Measurements from ENCODE around the gene MBNL2. TPM values are rescaled to one million over a fixed set of nuclear protein-coding genes. Genes with fewer than 3 reads are reported as not detected.
A peak's percentile ranks its signal among the peaks of the same experiment; 100 is the strongest.

Gene MBNL2
- total RNA-seq, 3 donors from 2014 or later (not counting 1 experiment from before 2014, with no cell fraction given) = 30.9 to 38.3 (median 33.1) TPM

GRCh38 chr13:97237388-97237787 lies 15.3 kb downstream of the MBNL2 start:
- H3K27ac ChIP-seq (ENCODE audit: low read length) = no peak overlapping the region
- H3K4me3 Mint-ChIP-seq = no peak overlapping the region
- WGBS (ENCODE audit: insufficient coverage) = 100% methylated on average over 1 of the region's 1 CpG
- no peaks in the 10 kb centered on the region for H3K27me3 Mint-ChIP-seq (ENCODE audit: low read depth in 2 of 2)
- intact Hi-C loops (cut with micrococcal nuclease) = loop anchor here (5.0 kb wide), 1 partner anchor 125 kb away; no protein-coding TSS in a partner anchor
- no peaks in the 10 kb centered on the region for H3K36me3 ChIP-seq (ENCODE audit: control insufficient read depth, insufficient read depth, low read length)
- H3K9me3 ChIP-seq (ENCODE audit: control insufficient read depth, insufficient read depth, low read length) = no peaks in the 10 kb centered on the region
- H3K4me1 Mint-ChIP-seq = peaks cover 74 to 86% of the 10 kb centered on the region in 2 donors
- H3K4me3 ChIP-seq (ENCODE audit: low read length) = no peak overlapping the region
- peaks cover 15% of the 10 kb centered on the region for H3K4me1 ChIP-seq (ENCODE audit: control insufficient read depth, insufficient read depth, low read length)
- H3K36me3 Mint-ChIP-seq = no peaks in the 10 kb centered on the region
- peak overlapping the region in 1 of 2 donors; percentile 77 for H3K27ac Mint-ChIP-seq
- no peaks in the 10 kb centered on the region for H3K27me3 ChIP-seq (ENCODE audit: control insufficient read depth, insufficient read depth, low read length)
- no peak for DNase-seq
- H3K9me3 Mint-ChIP-seq = no peaks in the 10 kb centered on the region
- ATAC-seq = no peak
- TF ChIP-seq, protein P1, sequence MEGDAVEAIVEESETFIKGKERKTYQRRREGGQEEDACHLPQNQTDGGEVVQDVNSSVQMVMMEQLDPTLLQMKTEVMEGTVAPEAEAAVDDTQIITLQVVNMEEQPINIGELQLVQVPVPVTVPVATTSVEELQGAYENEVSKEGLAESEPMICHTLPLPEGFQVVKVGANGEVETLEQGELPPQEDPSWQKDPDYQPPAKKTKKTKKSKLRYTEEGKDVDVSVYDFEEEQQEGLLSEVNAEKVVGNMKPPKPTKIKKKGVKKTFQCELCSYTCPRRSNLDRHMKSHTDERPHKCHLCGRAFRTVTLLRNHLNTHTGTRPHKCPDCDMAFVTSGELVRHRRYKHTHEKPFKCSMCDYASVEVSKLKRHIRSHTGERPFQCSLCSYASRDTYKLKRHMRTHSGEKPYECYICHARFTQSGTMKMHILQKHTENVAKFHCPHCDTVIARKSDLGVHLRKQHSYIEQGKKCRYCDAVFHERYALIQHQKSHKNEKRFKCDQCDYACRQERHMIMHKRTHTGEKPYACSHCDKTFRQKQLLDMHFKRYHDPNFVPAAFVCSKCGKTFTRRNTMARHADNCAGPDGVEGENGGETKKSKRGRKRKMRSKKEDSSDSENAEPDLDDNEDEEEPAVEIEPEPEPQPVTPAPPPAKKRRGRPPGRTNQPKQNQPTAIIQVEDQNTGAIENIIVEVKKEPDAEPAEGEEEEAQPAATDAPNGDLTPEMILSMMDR (IDR thresholded peaks at IDR 0.05) = no peak

DNA sequence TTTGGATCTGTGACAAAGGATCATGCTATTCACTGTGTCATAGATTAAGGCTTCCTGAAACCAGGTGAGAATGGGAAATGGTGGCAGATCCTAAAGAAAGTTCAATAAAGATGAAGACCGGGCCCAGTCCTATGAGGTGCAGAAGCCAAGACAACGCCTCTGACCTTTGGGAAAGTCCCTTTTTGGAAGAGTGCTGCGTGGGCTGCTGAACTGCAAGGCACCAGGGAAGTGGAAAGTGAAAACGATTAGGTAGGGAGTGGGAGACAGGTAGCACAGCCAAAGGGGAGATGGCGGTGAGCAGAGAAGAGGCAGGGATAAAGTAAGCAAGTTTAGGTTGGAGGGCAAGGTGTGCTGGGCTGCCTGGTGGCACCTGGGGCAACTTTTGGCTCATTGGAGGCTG lies 16.3 kb downstream of the MBNL2 start:
- H3K4me3 ChIP-seq (ENCODE audit: low read length) = no peak overlapping the region
- 70% methylated on average over 5 of the region's 5 CpGs for WGBS (ENCODE audit: insufficient coverage)
- H3K36me3 Mint-ChIP-seq = no peaks in the 10 kb centered on the region
- intact Hi-C loops (cut with micrococcal nuclease) = loop anchor here (5.0 kb wide), 1 partner anchor 124 kb away; no protein-coding TSS in a partner anchor
- peak overlapping the region; percentile 53 for H3K4me3 Mint-ChIP-seq
- H3K9me3 ChIP-seq (ENCODE audit: control insufficient read depth, insufficient read depth, low read length) = no peaks in the 10 kb centered on the region
- H3K9me3 Mint-ChIP-seq = no peaks in the 10 kb centered on the region
- H3K4me1 ChIP-seq (ENCODE audit: control insufficient read depth, insufficient read depth, low read length) = peaks cover 15% of the 10 kb centered on the region
- no peaks in the 10 kb centered on the region for H3K27me3 Mint-ChIP-seq (ENCODE audit: low read depth in 2 of 2)
- TF ChIP-seq, protein P1 (IDR thresholded peaks at IDR 0.05) = no peak
- DNase-seq (peak in 1 of 2 donors; percentile 46), ATAC-seq (peak; percentile 36 to 61 (median 52))
- peak overlapping the region; percentile 45 to 77 for H3K27ac Mint-ChIP-seq
- H3K27ac ChIP-seq (ENCODE audit: low read length) = no peak overlapping the region
- H3K4me1 Mint-ChIP-seq = peaks cover 78 to 84% of the 10 kb centered on the region in 2 donors
- H3K36me3 ChIP-seq (ENCODE audit: control insufficient read depth, insufficient read depth, low read length) = no peaks in the 10 kb centered on the region
- no peaks in the 10 kb centered on the region for H3K27me3 ChIP-seq (ENCODE audit: control insufficient read depth, insufficient read depth, low read length)

DNA sequence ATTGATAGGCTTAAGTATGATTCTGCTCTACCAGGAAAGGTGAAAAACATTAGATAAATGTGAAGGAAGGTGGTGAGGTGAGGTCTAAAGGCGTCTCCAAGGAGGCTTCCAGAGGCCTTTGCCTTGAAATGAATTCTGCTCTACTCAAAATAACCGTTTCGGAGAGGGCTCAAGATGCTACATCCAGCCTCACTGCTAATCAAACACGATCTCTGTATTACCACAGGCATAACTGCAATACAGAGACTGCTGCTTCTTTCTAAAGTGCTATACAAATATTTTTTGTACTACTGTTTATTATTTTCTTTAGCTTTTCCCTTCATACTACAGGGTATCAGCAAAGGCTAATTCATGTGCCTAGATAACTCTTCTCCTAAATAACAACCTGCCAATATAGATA lies 16.8 kb downstream of the MBNL2 start:
- H3K36me3 ChIP-seq (ENCODE audit: control insufficient read depth, insufficient read depth, low read length) = no peaks in the 10 kb centered on the region
- ATAC-seq (peak; percentile 63 to 88 (median 84)), DNase-seq (peak in 1 of 2 donors; percentile 37)
- TF ChIP-seq, protein P1 (IDR thresholded peaks at IDR 0.05) = no peak
- no peaks in the 10 kb centered on the region for H3K36me3 Mint-ChIP-seq
- H3K4me3 Mint-ChIP-seq = peak overlapping the region; percentile 53
- H3K4me1 ChIP-seq (ENCODE audit: control insufficient read depth, insufficient read depth, low read length) = peaks cover 15% of the 10 kb centered on the region
- no peaks in the 10 kb centered on the region for H3K9me3 Mint-ChIP-seq
- H3K27me3 Mint-ChIP-seq (ENCODE audit: low read depth in 2 of 2) = no peaks in the 10 kb centered on the region
- H3K27me3 ChIP-seq (ENCODE audit: control insufficient read depth, insufficient read depth, low read length) = no peaks in the 10 kb centered on the region
- intact Hi-C loops (cut with micrococcal nuclease) = loop anchor here (5.0 kb wide), 1 partner anchor 123 kb away; no protein-coding TSS in a partner anchor
- H3K27ac Mint-ChIP-seq = peak overlapping the region; percentile 45 to 77
- no peak overlapping the region for H3K27ac ChIP-seq (ENCODE audit: low read length)
- H3K9me3 ChIP-seq (ENCODE audit: control insufficient read depth, insufficient read depth, low read length) = no peaks in the 10 kb centered on the region
- H3K4me3 ChIP-seq (ENCODE audit: low read length) = no peak overlapping the region
- WGBS (ENCODE audit: insufficient coverage) = 33% methylated on average over 4 of the region's 4 CpGs
- H3K4me1 Mint-ChIP-seq = peaks cover 78 to 87% of the 10 kb centered on the region in 2 donors

GRCh38 chr13:97239306-97239705 lies 17.2 kb downstream of the MBNL2 start:
- ATAC-seq (no peak), DNase-seq (no peak)
- 92% methylated on average over 1 of the region's 1 CpG for WGBS (ENCODE audit: insufficient coverage)
- TF ChIP-seq, protein P1 (IDR thresholded peaks at IDR 0.05) = no peak
- H3K4me1 Mint-ChIP-seq = peaks cover 78 to 84% of the 10 kb centered on the region in 2 donors
- H3K4me3 Mint-ChIP-seq = peak overlapping the region; percentile 17
- no peaks in the 10 kb centered on the region for H3K36me3 Mint-ChIP-seq
- no peaks in the 10 kb centered on the region for H3K9me3 Mint-ChIP-seq
- Histone ChIP-seq H3K27me3 (ENCODE audit: control insufficient read depth, insufficient read depth, low read length) (no peaks in the 10 kb centered on the region), H3K4me1 (ENCODE audit: control insufficient read depth, insufficient read depth, low read length) (peaks cover 15% of the 10 kb centered on the region), H3K27ac (ENCODE audit: low read length) (no peak overlapping the region), H3K4me3 (ENCODE audit: low read length) (no peak overlapping the region), H3K9me3 (ENCODE audit: control insufficient read depth, insufficient read depth, low read length) (no peaks in the 10 kb centered on the region), H3K36me3 (ENCODE audit: control insufficient read depth, insufficient read depth, low read length) (no peaks in the 10 kb centered on the region)
- H3K27me3 Mint-ChIP-seq (ENCODE audit: low read depth in 2 of 2) = no peaks in the 10 kb centered on the region
- intact Hi-C loops (cut with micrococcal nuclease) = loop anchor here (5.0 kb wide), 1 partner anchor 123 kb away; no protein-coding TSS in a partner anchor
- H3K27ac Mint-ChIP-seq = peak overlapping the region; percentile 45 to 77
